GM18873 (cell line): ENCODE data around the gene ZNF451.

Experiments
- ATAC-seq: cut with Tn5 transposase; IDR thresholded peaks from one replicate; pipeline ENCODE4 v1.9.1; 2021; ENCODE audit warnings: mild to moderate bottlenecking, moderate library complexity, moderate number of reproducible peaks; ENCODE audit not compliant: unreplicated experiment, low FRiP score

The ZNF451 gene

GRCh38 chr6:57198926-57199636 lies 109.1 kb downstream of the ZNF451 start:
- ATAC-seq = no peak

- no peak for ATAC-seq
Measured at GRCh38 chr6:57201718-57202117, 111.7 kb downstream of the ZNF451 start.

GRCh38 chr6:57205550-57206328 lies 115.8 kb downstream of the ZNF451 start:
- no peak for ATAC-seq

- ATAC-seq = no peak
Measured at GRCh38 chr6:57207141-57207540, 117.2 kb downstream of the ZNF451 start.

GRCh38 chr6:57207872-57208271 lies 117.9 kb downstream of the ZNF451 start:
- no peak for ATAC-seq

- ATAC-seq = no peak
Measured at GRCh38 chr6:57209030-57209429, 119.0 kb downstream of the ZNF451 start.

GRCh38 chr6:57210060-57210459 lies 120.1 kb downstream of the ZNF451 start:
- ATAC-seq = no peak

GRCh38 chr6:57215260-57215659 lies 125.3 kb downstream of the ZNF451 start:
- no peak for ATAC-seq

- ATAC-seq = no peak
Measured at GRCh38 chr6:57216235-57217101, 126.5 kb downstream of the ZNF451 start.

GRCh38 chr6:57217270-57217669 lies 127.3 kb downstream of the ZNF451 start:
- no peak for ATAC-seq
